Measurements from ENCODE around the gene VPS29. TPM values are rescaled to one million over a fixed set of nuclear protein-coding genes. Genes with fewer than 3 reads are reported as not detected.
A peak's percentile ranks its signal among the peaks of the same experiment; 100 is the strongest.

Gene VPS29
- total RNA-seq, 1 donor = 51.4 TPM

DNA sequence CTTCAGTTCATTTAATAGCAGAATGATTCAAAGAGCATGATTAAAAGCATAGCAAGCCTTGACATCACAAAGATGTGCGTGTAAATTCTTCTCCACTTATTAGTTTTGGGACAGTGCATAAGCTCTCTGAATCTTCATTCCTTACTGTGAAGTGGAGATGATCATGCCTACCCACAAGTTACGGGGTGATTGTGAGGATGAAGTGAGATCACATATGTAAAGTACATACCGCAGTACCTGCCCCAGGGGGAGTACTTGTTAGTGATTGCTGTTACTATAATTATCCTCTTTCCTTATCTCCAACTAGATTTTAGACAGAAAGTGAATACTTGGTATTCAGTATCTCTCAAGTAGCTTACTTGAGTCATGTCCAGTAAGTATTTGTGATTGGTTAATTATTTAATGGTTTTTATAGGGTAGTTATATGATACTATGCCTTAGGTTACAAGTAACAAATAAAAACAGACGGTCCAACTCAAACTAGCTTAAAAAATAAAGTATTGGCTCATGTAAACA lies 6.2 kb upstream of the VPS29 start:
- H3K36me3 ChIP-seq (ENCODE audit: insufficient read depth, low read length) = no peaks in the 10 kb centered on the region
- no peaks in the 10 kb centered on the region for H3K79me2 ChIP-seq (ENCODE audit: insufficient read depth, low read length)
- H3K4me2 ChIP-seq (ENCODE audit: insufficient read depth, low read length) = no peak overlapping the region
- no peaks in the 10 kb centered on the region for H3K9me3 ChIP-seq (ENCODE audit: low read depth, low read length)
- DNase-seq (ENCODE audit: insufficient read length, low spot score, missing footprints) = no peak
- no peaks in the 10 kb centered on the region for H4K20me1 ChIP-seq (ENCODE audit: insufficient read depth, low read length)
- peaks cover 5% of the 10 kb centered on the region for H3K27me3 ChIP-seq (ENCODE audit: insufficient read depth, low read length)
- H3K4me3 ChIP-seq (ENCODE audit: insufficient read depth, low read length) = no peak overlapping the region
- TF ChIP-seq, protein P1, sequence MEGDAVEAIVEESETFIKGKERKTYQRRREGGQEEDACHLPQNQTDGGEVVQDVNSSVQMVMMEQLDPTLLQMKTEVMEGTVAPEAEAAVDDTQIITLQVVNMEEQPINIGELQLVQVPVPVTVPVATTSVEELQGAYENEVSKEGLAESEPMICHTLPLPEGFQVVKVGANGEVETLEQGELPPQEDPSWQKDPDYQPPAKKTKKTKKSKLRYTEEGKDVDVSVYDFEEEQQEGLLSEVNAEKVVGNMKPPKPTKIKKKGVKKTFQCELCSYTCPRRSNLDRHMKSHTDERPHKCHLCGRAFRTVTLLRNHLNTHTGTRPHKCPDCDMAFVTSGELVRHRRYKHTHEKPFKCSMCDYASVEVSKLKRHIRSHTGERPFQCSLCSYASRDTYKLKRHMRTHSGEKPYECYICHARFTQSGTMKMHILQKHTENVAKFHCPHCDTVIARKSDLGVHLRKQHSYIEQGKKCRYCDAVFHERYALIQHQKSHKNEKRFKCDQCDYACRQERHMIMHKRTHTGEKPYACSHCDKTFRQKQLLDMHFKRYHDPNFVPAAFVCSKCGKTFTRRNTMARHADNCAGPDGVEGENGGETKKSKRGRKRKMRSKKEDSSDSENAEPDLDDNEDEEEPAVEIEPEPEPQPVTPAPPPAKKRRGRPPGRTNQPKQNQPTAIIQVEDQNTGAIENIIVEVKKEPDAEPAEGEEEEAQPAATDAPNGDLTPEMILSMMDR (IDR thresholded peaks at IDR 0.05; ENCODE audit: extremely low read depth, low read depth, low read length) = no peak
- H3K4me1 ChIP-seq (ENCODE audit: insufficient read depth, low read length) = no peaks in the 10 kb centered on the region
- no peak overlapping the region for H3K27ac ChIP-seq (ENCODE audit: low read depth, low read length)
- H2AFZ ChIP-seq (ENCODE audit: low read length) = no peak overlapping the region

DNA sequence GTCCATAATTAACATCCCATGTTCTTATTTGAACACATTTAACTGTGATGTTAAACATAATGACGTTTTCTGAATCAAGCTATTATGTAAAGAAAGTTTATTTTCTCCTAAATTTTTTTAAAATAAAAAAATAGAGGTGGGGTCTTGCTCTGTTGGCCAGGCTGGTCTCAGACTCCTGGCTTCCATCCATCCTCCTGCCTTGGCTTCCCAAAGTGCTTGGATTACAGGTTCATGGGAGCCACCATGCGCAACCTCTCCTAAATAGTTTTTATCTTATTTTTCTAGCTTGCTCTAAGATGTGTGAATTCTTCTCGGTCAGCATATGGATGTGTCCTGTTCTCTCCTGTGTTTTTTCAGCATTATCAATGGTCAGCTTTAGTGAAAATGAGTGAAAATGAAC lies 3.4 kb upstream of the VPS29 start:
- TF ChIP-seq, protein P1 (IDR thresholded peaks at IDR 0.05; ENCODE audit: extremely low read depth, low read depth, low read length) = no peak
- no peak overlapping the region for H3K27ac ChIP-seq (ENCODE audit: low read depth, low read length)
- peaks cover 12% of the 10 kb centered on the region for H3K4me1 ChIP-seq (ENCODE audit: insufficient read depth, low read length)
- no peak overlapping the region for H3K4me3 ChIP-seq (ENCODE audit: insufficient read depth, low read length)
- H3K79me2 ChIP-seq (ENCODE audit: insufficient read depth, low read length) = peaks cover 16% of the 10 kb centered on the region
- peaks cover under 1% of the 10 kb centered on the region for H3K36me3 ChIP-seq (ENCODE audit: insufficient read depth, low read length)
- no peak overlapping the region for H3K4me2 ChIP-seq (ENCODE audit: insufficient read depth, low read length)
- H3K27me3 ChIP-seq (ENCODE audit: insufficient read depth, low read length) = no peaks in the 10 kb centered on the region
- no peaks in the 10 kb centered on the region for H3K9me3 ChIP-seq (ENCODE audit: low read depth, low read length)
- no peak overlapping the region for H2AFZ ChIP-seq (ENCODE audit: low read length)
- H4K20me1 ChIP-seq (ENCODE audit: insufficient read depth, low read length) = no peaks in the 10 kb centered on the region
- DNase-seq (ENCODE audit: insufficient read length, low spot score, missing footprints) = no peak

DNA sequence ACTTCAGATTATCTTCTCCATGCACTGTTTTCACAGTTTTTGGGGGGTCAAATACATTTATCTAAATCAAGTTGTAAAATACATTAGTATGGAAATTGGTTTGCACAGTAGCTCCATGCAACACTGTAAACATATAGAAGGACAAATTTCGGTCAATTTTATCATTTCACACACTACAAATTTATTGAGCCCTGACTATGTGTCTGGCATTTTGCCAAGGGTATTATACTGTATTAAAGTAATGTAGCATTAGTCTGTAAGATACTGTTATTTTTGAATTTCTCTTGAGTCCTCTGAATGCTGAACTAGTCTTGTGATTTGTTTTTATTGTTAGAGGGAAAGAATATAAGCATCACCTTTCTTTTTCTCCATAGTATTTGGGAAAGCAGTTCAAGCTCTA lies 1.5 kb upstream of the VPS29 start:
- Histone ChIP-seq H3K27me3 (ENCODE audit: insufficient read depth, low read length) (no peaks in the 10 kb centered on the region), H3K79me2 (ENCODE audit: insufficient read depth, low read length) (peaks cover 35% of the 10 kb centered on the region), H3K4me3 (ENCODE audit: insufficient read depth, low read length) (no peak overlapping the region), H3K27ac (ENCODE audit: low read depth, low read length) (no peak overlapping the region), H3K4me2 (ENCODE audit: insufficient read depth, low read length) (no peak overlapping the region), H3K36me3 (ENCODE audit: insufficient read depth, low read length) (peaks cover 14% of the 10 kb centered on the region), H4K20me1 (ENCODE audit: insufficient read depth, low read length) (no peaks in the 10 kb centered on the region), H3K4me1 (ENCODE audit: insufficient read depth, low read length) (peaks cover 30% of the 10 kb centered on the region), H2AFZ (ENCODE audit: low read length) (no peak overlapping the region), H3K9me3 (ENCODE audit: low read depth, low read length) (no peaks in the 10 kb centered on the region)
- TF ChIP-seq, protein P1 (IDR thresholded peaks at IDR 0.05; ENCODE audit: extremely low read depth, low read depth, low read length) = no peak
- no peak for DNase-seq (ENCODE audit: insufficient read length, low spot score, missing footprints)

DNA sequence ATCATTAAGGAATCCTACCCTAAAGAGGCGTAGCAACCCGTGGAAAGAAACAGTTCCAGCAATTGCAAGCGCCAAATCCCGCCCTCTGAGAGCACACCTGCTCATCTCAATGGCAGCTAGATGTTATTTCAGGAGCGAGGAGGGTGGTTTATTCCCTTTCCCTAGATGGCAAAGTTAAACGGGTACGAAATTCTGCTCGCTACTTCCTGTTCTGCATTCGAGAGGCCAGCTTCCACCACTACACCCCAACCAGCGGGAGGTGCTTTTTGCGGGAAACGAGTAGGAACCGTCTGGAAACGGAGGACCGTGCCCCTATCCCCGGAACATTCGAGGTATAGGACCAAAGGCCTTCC lies 536 bp downstream of the VPS29 start:
- peak overlapping the region; percentile 83 for H3K4me2 ChIP-seq (ENCODE audit: insufficient read depth, low read length)
- H3K27me3 ChIP-seq (ENCODE audit: insufficient read depth, low read length) = no peaks in the 10 kb centered on the region
- no peaks in the 10 kb centered on the region for H4K20me1 ChIP-seq (ENCODE audit: insufficient read depth, low read length)
- peak overlapping the region; percentile 76 for H2AFZ ChIP-seq (ENCODE audit: low read length)
- peaks cover 30% of the 10 kb centered on the region for H3K4me1 ChIP-seq (ENCODE audit: insufficient read depth, low read length)
- H3K79me2 ChIP-seq (ENCODE audit: insufficient read depth, low read length) = peaks cover 53% of the 10 kb centered on the region
- no peak for DNase-seq (ENCODE audit: insufficient read length, low spot score, missing footprints)
- TF ChIP-seq, protein P1 (IDR thresholded peaks at IDR 0.05; ENCODE audit: extremely low read depth, low read depth, low read length) = no peak
- H3K36me3 ChIP-seq (ENCODE audit: insufficient read depth, low read length) = peaks cover 15% of the 10 kb centered on the region
- H3K27ac ChIP-seq (ENCODE audit: low read depth, low read length) = peak overlapping the region; percentile 78
- peak overlapping the region; percentile 81 for H3K4me3 ChIP-seq (ENCODE audit: insufficient read depth, low read length)
- H3K9me3 ChIP-seq (ENCODE audit: low read depth, low read length) = no peaks in the 10 kb centered on the region

Measured in osteoblast (primary cell).